Central memory CD8-positive, alpha-beta T cell (primary cell): ENCODE measurements around the gene INO80.
A peak's percentile ranks its signal among the peaks of the same experiment; 100 is the strongest.
"Not testable (repeated sequence)": the region's sequence is repeated elsewhere in the genome, so short reads cannot be mapped to it uniquely, and the experiment has no call there.

Source experiments
- ATAC-seq: fragments of 150-1000 bp; cut with Tn5 transposase; replicated peaks from 2 replicates; pipeline ENCODE4 v1.10.0; 2022; ENCODE audit warnings: mild to moderate bottlenecking, moderate FRiP score, moderate number of reproducible peaks; ENCODE audit not compliant: poor library complexity, severe bottlenecking; ENCODE audit errors: extremely low read depth
- DNase-seq, 2 donors: peaks; one replicate each; pipeline ENCODE4 v3.0.0; 2021; ENCODE audit warnings: low spot score in 2 of 2
- H3K27ac Mint-ChIP-seq: one replicate; pipeline ENCODE4 v1.8.0; 2022; ENCODE audit warnings: low read depth, mild to moderate bottlenecking, moderate library complexity, mixed read lengths
- H3K27me3 Mint-ChIP-seq: one replicate; pipeline ENCODE4 v1.8.0; 2022; ENCODE audit warnings: mixed read lengths
- H3K36me3 Mint-ChIP-seq: one replicate; pipeline ENCODE4 v1.8.0; 2022; ENCODE audit warnings: mild to moderate bottlenecking, moderate library complexity, mixed read lengths; ENCODE audit not compliant: insufficient read depth
- H3K4me1 Mint-ChIP-seq: one replicate; pipeline ENCODE4 v1.8.0; 2022; ENCODE audit warnings: mixed read lengths
- H3K4me3 Mint-ChIP-seq: one replicate; pipeline ENCODE4 v1.8.0; 2022; ENCODE audit warnings: mild to moderate bottlenecking, moderate library complexity, mixed read lengths
- H3K9me3 Mint-ChIP-seq: one replicate; pipeline ENCODE4 v1.8.0; 2022; ENCODE audit warnings: mixed read lengths

The INO80 gene

GRCh38 chr15:40954158-40954848 lies 161.8 kb downstream of the INO80 start:
- not testable (repeated sequence) for H3K9me3 Mint-ChIP-seq, H3K4me1 Mint-ChIP-seq, DNase-seq, ATAC-seq, H3K36me3 Mint-ChIP-seq
- peaks cover 15% of the 10 kb centered on the region for H3K27me3 Mint-ChIP-seq
- H3K4me3 Mint-ChIP-seq = peak overlapping the region; percentile 84
- peak overlapping the region; percentile 87 for H3K27ac Mint-ChIP-seq

DNA sequence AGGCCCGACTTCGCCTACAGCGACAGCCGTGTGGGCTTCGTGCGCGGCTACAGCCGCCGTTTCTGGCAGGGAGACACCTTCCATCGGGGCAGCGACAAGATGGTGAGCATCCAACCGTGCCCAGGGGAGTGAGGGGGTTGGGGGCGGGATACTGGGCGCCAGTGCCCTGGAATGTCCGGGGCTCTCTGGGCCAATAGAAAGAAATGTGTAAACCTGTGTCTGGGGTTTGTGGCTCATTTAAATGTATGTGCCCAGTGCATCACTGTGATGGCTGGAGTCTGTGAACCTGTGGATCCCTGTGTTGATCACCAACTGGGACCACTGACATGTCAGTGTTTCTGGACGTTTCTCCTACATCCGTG lies 162.4 kb downstream of the INO80 start:
- no peaks in the 10 kb centered on the region for H3K9me3 Mint-ChIP-seq
- peak overlapping the region; percentile 84 for H3K4me3 Mint-ChIP-seq
- H3K27me3 Mint-ChIP-seq = peaks cover 10% of the 10 kb centered on the region
- no peaks in the 10 kb centered on the region for H3K4me1 Mint-ChIP-seq
- DNase-seq (no peak), ATAC-seq (no peak)
- H3K27ac Mint-ChIP-seq = peak overlapping the region; percentile 87
- H3K36me3 Mint-ChIP-seq = peaks cover 4% of the 10 kb centered on the region

GRCh38 chr15:40952901-40953712 lies 163.0 kb downstream of the INO80 start, which contains the start of gene CHAC1:
Gene CHAC1 (plus strand): TSS chr15:40953471. CDS start chr15:40953584, 113 bp downstream.
- Mint-ChIP-seq H3K4me3 (peak within 1 kb of the TSS; percentile 84), H3K27me3 (peaks cover 4% of the 10 kb centered on the region), H3K9me3 (no peaks in the 10 kb centered on the region), H3K36me3 (peaks cover 4% of the 10 kb centered on the region), H3K4me1 (no peaks in the 10 kb centered on the region), H3K27ac (peak within 1 kb of the TSS; percentile 87)
- peak; percentile 95 for ATAC-seq
- DNase-seq = peak; percentile 80 to 88

DNA sequence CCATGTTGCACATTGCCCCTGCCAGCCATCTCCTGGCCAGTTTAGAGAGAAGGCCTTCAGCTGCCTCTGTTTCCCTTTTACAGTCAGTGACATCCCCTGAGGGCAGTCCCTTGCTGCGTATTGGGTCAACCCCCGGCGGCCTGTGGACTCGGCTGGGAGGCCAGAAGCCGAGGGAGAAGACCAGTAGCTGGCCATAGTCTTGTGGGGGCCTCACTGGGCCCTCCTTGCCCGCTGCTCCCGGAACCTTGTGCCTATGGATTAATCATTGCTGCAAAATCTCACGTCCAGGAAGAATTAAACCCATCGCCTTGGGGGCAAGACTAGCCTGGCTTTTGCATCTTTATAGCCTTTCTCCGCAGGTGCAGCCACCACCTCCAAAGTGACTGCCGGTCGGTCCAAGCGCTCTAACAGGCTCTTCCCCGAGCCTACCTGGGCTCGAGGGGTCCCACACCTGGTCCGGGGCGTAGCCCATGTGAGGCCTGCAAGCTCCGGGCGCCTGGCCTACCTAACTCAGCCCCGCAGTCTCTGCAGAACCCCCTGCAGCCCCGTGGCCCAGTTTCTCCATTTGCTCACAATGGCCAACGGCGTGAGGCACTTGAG lies 163.7 kb downstream of the INO80 start:
- Mint-ChIP-seq H3K4me3 (peak overlapping the region; percentile 84), H3K9me3 (no peaks in the 10 kb centered on the region), H3K27me3 (no peaks in the 10 kb centered on the region), H3K36me3 (peaks cover 4% of the 10 kb centered on the region), H3K4me1 (no peaks in the 10 kb centered on the region), H3K27ac (no peak overlapping the region)
- ATAC-seq (no peak), DNase-seq (no peak)

DNA sequence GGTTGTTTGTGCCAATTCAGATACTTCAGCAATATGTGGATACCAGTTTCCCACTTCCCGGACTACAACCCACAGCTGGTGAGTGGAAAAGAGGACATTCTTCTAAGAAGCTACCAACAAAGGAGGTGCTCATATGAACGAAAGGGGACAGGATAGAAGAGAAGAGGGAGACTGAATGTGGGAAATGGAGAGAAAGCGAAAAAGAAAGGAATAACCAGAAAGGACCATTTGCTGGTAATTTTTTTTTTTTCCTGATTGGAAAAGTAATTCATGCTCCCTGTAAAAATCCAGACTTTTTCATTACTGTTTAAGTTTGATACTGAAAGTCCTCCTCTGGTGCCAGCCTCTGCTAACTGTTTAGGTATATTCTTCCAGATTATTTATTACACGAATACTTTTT lies 164.3 kb downstream of the INO80 start:
- Mint-ChIP-seq H3K4me3 (no peak overlapping the region), H3K9me3 (no peaks in the 10 kb centered on the region), H3K27me3 (no peaks in the 10 kb centered on the region), H3K4me1 (no peaks in the 10 kb centered on the region), H3K27ac (no peak overlapping the region), H3K36me3 (peaks cover 4% of the 10 kb centered on the region)
- no peak for ATAC-seq
- no peak for DNase-seq

- DNase-seq (no peak), ATAC-seq (no peak)
- H3K9me3 Mint-ChIP-seq = no peaks in the 10 kb centered on the region
- no peaks in the 10 kb centered on the region for H3K27me3 Mint-ChIP-seq
- H3K4me3 Mint-ChIP-seq = no peak overlapping the region
- H3K36me3 Mint-ChIP-seq = peaks cover 4% of the 10 kb centered on the region
- no peak overlapping the region for H3K27ac Mint-ChIP-seq
- H3K4me1 Mint-ChIP-seq = no peaks in the 10 kb centered on the region
These were observed 166.3 kb downstream of the INO80 start for GRCh38 chr15:40949756-40950207.

DNA sequence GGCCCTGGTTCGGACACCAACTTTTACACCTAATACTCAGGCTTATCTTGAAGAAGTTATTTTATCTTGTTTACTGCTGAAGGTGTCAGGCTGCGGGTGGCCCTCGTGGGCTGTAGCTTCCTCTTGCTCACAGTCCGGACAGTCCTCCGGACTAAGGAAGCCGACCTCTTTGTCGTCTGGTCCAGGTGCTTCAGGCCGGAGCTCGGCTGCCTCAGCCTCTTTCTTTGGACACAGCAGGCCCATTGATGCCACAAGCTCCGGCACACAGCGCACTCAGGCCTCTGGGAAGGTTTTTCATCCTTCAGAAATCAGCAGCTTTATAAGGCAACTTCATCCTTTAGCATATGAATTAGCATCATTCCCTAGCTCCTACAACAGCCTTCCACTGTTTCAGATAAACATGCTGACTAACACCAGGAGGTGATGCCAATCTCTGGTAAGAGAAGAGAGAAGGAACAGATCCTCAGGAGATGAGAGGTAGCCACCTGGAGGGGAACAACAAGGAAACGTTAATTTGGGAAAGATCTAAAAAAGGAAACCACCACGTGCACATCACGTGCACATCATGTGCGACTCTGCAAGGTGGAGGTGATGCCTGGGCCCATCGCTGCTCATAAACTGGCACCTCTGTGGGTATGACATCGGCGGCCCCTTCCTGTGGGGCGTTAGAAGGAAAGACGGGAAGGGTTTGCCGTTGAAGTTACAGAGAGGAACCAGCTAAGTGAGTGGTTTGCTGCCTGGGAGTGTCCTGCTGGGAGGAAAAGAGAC lies 167.2 kb downstream of the INO80 start:
- H3K27me3 Mint-ChIP-seq = no peaks in the 10 kb centered on the region
- H3K9me3 Mint-ChIP-seq = no peaks in the 10 kb centered on the region
- H3K36me3 Mint-ChIP-seq = peaks cover 4% of the 10 kb centered on the region
- H3K27ac Mint-ChIP-seq = no peak overlapping the region
- DNase-seq (no peak), ATAC-seq (no peak)
- H3K4me3 Mint-ChIP-seq = no peak overlapping the region
- H3K4me1 Mint-ChIP-seq = no peaks in the 10 kb centered on the region

- Mint-ChIP-seq H3K27me3 (no peaks in the 10 kb centered on the region), H3K36me3 (no peaks in the 10 kb centered on the region), H3K9me3 (no peaks in the 10 kb centered on the region), H3K4me3 (peak overlapping the region; percentile 47), H3K4me1 (peaks cover 11% of the 10 kb centered on the region), H3K27ac (no peak overlapping the region)
- ATAC-seq (no peak), DNase-seq (no peak)
These were observed 171.4 kb downstream of the INO80 start for GRCh38 chr15:40944510-40945296.

DNA sequence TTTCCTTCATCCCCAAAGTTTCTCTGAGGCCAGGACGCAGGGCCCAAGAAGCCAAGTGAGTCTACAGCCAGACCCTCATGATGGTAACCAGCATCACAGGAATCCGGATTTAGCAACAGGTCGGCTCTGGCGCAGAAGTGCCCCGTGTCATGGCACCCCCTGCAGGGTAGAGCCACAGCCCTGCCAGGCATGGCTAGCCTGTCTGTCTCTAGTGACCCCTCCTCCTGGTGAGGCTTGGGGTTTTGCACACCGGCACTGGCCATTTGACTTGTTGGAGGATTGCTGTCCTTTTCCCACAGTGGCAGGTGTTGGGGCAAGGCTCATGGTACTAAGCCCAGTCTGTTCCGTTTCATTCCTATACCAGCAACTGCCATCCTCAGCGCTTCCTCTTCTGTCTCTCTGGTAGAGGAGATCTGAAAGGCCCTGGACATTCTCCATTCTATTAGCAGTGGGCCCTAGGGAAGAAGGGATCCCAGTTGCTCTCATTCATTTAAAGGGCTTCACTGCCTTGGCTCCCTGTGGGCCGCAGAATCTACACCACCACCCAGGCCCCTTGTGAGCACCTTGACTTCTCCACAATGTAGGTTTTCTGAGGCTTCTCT lies 172.2 kb downstream of the INO80 start:
- no peak for DNase-seq
- no peak overlapping the region for H3K27ac Mint-ChIP-seq
- no peak for ATAC-seq
- no peaks in the 10 kb centered on the region for H3K36me3 Mint-ChIP-seq
- peak overlapping the region; percentile 68 for H3K4me3 Mint-ChIP-seq
- peaks cover 11% of the 10 kb centered on the region for H3K4me1 Mint-ChIP-seq
- H3K9me3 Mint-ChIP-seq = no peaks in the 10 kb centered on the region
- H3K27me3 Mint-ChIP-seq = no peaks in the 10 kb centered on the region

GRCh38 chr15:40942878-40943277 lies 173.2 kb downstream of the INO80 start:
- peaks cover 2% of the 10 kb centered on the region for H3K36me3 Mint-ChIP-seq
- peak overlapping the region; percentile 68 for H3K4me3 Mint-ChIP-seq
- H3K27me3 Mint-ChIP-seq = no peaks in the 10 kb centered on the region
- ATAC-seq (no peak), DNase-seq (no peak)
- peaks cover 11% of the 10 kb centered on the region for H3K4me1 Mint-ChIP-seq
- no peaks in the 10 kb centered on the region for H3K9me3 Mint-ChIP-seq
- H3K27ac Mint-ChIP-seq = peak overlapping the region; percentile 37

- ATAC-seq (no peak), DNase-seq (no peak)
- Mint-ChIP-seq H3K4me3 (peak overlapping the region; percentile 68), H3K4me1 (peaks cover 11% of the 10 kb centered on the region), H3K27ac (peak overlapping the region; percentile 37), H3K36me3 (peaks cover 2% of the 10 kb centered on the region), H3K9me3 (no peaks in the 10 kb centered on the region), H3K27me3 (no peaks in the 10 kb centered on the region)
These were observed 173.7 kb downstream of the INO80 start for GRCh38 chr15:40942337-40942854.
